GM10248 (cell line): ENCODE results near the gene CFHR5.

Experiments used
- CTCF ChIA-PET: fragments of 300-600 bp; sonication (Branson Sonifier 250); formaldehyde crosslinking; extraction: SDS; loops from one replicate; lab custom pipeline; 2021; ENCODE audit warnings: antibody characterized with exemption; lab: Yijun Ruan, JAX
- POLR2A ChIA-PET: fragments of 350-650 bp; sonication (Branson Sonifier 250); formaldehyde crosslinking; extraction: SDS; loops from one replicate; lab custom pipeline; 2020; ENCODE audit warnings: antibody characterized with exemption; lab: Yijun Ruan, JAX
- DNase-seq: peaks from one replicate; pipeline ENCODE4 v3.0.0; 2012; ENCODE audit errors: extremely low spot score
- CTCF ChIP-seq: IDR thresholded peaks from 2 replicates; pipeline ENCODE4 v1.5.1; 2012; ENCODE audit warnings: mild to moderate bottlenecking, low read depth; ENCODE audit errors: extremely low read depth, missing control alignments, control extremely low read depth

CFHR5 gene

GRCh38 chr1:196997423-196997822 lies 20.1 kb downstream of the CFHR5 start:
- CTCF ChIA-PET: no interaction called here
- POLR2A ChIA-PET: no interaction called here
- DNase-seq: no peak
- TF ChIP-seq CTCF: no peak

GRCh38 chr1:197001828-197002227 lies 24.5 kb downstream of the CFHR5 start:
- ChIA-PET POLR2A (no interaction called here), CTCF (no interaction called here)
- no peak for DNase-seq
- no peak for TF ChIP-seq CTCF

DNA sequence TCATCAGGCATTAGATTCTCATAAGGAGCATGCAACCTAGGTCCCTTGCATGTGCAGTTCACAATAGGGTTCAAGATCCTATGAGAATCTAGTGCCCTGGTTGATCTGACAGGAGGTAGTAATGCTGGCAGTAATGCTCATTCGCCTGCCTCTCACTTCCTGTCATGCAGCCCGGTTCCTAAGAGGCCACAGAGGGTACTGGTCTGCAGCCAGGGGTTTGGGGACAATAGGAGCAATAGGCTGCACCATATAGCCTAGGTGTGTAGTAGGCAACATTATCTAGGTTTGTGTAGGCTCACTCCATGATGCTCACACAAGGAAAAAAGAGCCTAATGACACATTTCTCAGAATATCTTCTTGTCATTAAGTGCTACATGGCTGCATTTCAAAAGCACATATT lies 25.8 kb downstream of the CFHR5 start:
- CTCF ChIA-PET: no interaction called here
- POLR2A ChIA-PET: no interaction called here
- no peak for DNase-seq
- TF ChIP-seq CTCF: no peak

- CTCF ChIA-PET: interaction anchor here (1.1 to 1.2 kb wide), 2 partner anchors 9 to 17 kb away, joined by 3 to 4 read pairs; no protein-coding TSS in a partner anchor
- TF ChIP-seq CTCF: no peak
- POLR2A ChIA-PET: no interaction called here
- no peak for DNase-seq
Measured at GRCh38 chr1:197008861-197009260, 31.5 kb downstream of the CFHR5 start.

DNA sequence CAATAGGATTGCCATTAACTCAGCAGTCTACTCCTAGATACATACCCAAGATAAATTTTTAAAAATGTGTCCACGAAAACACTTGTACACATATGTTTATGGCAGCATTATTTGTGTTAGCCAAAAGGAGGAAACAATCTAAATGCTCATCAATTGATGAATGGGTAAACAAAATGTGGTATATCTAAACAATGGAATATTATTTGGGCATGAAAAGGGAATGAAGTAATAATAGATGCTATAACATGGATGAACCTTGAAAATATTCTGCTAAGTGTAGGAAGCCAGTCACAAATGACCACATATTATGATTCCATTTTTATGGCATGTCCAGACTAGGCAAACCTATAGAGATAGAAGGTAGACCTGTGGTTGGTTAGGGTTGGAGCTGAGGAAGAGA lies 34.3 kb downstream of the CFHR5 start:
- no peak for DNase-seq
- no peak for TF ChIP-seq CTCF
- POLR2A ChIA-PET: no interaction called here
- CTCF ChIA-PET: no interaction called here

GRCh38 chr1:197013234-197013633 lies 35.9 kb downstream of the CFHR5 start:
- ChIA-PET CTCF (no interaction called here), POLR2A (no interaction called here)

More at GRCh38 chr1:197013234-197013633, 35.9 kb downstream of the CFHR5 start:
- no peak for TF ChIP-seq CTCF
- no peak for DNase-seq
